GM18508 (cell line): ENCODE data around the gene C2CD3.

Experiments
- ATAC-seq: cut with Tn5 transposase; IDR thresholded peaks from one replicate; pipeline ENCODE4 v1.9.1; 2021; ENCODE audit warnings: moderate number of reproducible peaks; ENCODE audit not compliant: insufficient read depth, unreplicated experiment

Gene C2CD3

DNA sequence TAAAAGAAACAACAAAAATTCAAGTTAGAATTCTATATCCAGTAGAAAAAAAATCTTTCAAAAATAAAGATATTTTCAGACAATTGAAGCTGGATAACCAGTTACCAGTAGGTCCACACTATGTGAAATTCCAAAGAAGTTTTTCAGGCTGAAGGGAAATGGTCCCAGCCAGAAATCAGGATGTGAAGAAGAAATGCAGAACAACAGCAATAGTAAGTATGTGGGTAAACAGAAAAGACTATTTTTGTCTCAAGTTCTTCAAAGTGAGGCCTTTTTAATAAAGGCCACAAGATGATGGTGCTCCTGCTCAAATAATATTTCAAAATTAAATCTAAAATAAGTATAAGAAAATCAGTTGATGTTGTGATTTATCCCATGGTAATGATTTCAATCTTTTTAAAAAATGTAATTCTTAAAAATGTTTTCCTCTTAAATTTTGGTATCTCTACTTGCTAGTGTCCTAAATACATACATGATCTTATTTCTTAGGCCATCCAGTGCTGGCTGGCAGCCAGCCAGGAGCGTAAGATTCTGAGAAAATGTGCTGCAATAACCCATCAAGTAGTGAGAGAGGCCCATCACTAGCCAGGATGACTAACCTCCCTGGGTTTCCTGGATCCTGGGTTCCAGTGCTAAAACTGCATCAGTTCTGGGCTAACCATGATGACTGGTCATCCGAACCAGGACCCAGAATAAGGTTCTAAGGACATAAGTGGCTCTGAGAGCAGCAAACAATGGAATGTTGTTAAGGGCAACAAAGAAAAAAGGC, 146.4 kb downstream of the C2CD3 start:
- no peak for ATAC-seq

GRCh38 chr11:74023276-74023675, 147.5 kb downstream of the C2CD3 start:
- no peak for ATAC-seq

- ATAC-seq: no peak
Observed at GRCh38 chr11:74022546-74022945, 148.3 kb downstream of the C2CD3 start.

DNA sequence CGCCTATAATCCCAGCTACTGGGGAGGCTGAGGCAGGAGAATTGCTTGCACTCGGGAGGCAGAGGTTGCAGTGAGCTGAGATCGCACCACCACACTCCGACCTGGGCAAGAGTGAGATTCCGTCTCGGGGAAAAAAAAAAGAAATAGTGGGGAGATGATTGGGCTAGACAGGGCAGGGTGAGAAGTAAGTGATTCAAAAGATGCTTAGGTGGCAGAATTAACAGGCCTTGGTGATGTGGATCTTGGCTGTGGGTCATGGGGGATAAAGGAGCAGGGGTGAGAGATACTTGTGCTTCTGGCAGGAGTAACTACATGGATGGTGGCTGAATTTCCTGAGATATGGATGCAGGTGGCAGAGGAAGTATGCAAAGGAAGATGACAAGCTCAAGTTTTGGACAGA, 148.8 kb downstream of the C2CD3 start:
- no peak for ATAC-seq

DNA sequence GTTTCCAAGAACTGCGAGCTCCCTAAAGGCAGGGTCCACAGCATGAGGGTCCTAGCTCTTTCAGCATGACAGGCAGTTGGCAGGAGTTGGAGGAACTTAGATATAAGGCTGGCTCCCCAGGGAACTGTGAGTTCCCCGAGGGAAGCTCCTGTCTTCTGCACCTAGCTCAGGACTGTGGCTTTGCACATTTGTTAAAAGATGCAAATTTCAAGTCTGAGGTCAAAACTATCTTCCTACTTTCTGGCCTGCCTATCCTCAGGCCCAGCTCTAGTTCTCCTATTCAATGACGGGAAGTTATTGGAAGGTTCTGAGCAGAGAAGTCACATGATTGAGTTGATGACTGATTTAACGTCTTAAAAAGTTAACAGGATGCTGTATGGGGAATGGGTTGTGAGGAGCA, 150.3 kb downstream of the C2CD3 start:
- no peak for ATAC-seq

- ATAC-seq: no peak
Observed at GRCh38 chr11:74019860-74020259, 150.9 kb downstream of the C2CD3 start.

- no peak for ATAC-seq
Observed at GRCh38 chr11:74019104-74019738, 151.6 kb downstream of the C2CD3 start.

GRCh38 chr11:74018331-74019005, 152.3 kb downstream of the C2CD3 start:
- ATAC-seq: no peak

- ATAC-seq: no peak
Observed at GRCh38 chr11:74017631-74018030, 153.2 kb downstream of the C2CD3 start.

DNA sequence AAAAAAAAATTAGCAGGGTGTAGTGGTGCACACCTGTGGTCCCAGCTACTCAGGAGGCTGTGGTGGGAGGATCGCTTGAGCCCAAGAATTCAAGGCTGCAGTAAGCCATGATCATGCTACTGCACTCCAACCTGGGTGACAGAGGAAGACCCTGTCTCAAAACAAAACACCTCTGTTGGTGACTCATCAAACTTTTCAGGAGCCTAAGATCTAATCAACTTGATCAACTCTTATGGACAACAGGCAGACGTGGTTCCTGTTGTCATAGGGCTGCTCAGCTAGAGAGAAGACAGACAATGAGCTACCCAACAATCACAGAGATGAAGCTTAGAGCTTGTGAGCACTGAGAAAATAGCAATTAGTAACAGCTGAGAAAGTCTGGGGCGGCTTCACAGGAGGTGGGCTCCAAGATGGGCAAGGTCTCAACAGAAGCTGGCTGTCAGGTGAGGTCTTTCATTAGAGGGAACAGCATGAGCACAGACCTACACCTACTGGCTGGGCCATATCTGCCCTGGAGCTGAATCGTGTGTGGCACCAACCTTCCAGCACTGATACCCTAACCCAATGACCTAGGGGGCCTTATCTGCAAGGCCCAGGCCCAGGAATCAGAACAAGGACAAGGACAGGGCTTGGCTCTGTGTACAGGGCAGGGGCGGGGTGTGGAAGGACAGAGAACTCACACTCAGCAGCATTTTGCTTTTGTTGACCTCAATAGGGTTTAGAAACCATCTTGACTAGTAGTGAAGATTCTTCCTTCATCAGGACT, 154.7 kb downstream of the C2CD3 start:
- ATAC-seq: no peak

DNA sequence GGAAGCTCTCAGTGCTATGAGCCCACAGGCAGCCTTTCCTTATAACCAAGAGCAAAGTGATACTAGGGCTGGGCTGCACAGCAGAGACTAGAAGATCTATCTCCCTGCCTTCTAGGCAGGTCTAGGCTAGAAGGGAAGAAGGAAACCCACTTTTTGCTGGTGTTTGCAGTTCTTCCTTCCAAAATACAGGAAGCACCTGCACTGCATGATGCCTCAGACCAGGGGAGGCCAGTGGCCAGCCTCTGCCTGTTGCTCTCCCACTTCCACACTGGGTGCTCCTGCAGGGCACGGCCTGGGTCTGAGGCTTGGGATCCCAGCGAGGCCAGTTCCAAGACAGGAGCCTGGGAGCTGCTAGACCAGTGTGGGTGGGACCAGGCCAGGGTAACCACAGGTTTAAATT, 155.9 kb downstream of the C2CD3 start:
- no peak for ATAC-seq

GRCh38 chr11:74013141-74013540, 157.7 kb downstream of the C2CD3 start:
- no peak for ATAC-seq

DNA sequence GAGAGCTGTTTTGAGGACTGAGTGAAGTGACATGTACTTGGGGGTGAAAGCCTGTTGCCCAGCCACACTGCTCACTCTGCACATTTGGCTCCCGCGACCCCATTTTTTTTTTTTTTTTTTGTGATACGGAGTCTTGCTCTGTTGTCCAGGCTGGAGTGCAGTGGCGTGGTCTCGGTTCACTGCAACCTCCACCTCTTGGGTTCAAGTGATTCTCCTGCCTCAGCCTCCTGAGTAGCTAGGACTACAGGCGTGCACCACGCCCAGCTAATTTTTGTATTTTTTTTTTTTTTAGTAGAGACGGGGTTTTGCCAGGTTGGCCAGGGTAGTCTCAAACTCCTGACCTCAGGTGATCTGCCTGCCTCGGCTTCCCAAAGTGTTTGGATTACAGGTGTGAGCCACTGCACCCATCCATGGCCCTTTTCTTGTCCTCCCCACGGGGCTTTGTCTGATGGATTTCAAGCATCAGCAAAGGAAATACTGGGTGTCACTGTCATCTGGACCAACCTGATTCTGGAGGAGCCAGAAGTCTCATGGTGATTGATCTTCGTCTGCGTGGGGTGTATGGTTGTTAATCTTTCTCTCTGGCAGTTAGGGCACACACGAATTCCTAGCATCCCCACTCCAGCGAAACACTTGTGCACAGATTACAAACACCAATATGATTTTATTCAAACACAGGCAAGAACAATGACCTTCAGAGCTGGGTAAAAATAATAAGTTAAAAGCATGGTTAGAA, 158.6 kb downstream of the C2CD3 start:
- ATAC-seq: no peak

DNA sequence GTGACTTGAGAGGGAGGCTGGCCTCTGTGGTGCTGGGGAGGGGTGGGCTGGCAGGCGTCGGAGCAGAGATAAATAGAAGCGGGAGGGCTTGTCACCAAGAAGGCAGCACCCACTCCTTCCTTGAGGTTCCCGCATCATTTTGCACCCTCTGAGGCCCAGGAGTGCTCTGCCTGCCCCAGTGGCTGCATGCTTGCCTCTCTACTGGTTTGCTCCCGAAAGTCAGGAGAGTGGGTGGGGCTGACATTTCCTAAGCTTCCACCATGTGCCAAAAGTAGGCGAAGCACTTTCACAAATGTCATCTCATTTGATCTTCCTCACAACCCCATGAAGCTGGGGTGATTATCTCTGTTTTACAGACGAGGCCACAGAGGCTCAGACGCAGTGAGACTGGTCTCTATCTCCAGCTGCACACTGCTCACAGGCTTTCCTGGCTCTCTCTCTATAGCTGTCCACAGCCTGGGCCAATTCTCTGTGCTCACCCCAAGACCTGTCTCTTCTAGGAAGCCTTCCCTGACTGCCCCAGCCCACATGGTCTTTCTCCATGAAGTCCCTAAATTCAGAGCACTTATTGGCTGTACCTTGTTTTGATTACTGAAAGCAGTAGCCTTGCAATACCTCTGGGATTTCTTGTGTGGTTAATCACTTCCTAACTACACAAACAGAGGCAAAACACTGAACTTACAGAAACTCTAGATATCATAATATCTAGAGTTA, 159.3 kb downstream of the C2CD3 start:
- peak; percentile 58 for ATAC-seq

DNA sequence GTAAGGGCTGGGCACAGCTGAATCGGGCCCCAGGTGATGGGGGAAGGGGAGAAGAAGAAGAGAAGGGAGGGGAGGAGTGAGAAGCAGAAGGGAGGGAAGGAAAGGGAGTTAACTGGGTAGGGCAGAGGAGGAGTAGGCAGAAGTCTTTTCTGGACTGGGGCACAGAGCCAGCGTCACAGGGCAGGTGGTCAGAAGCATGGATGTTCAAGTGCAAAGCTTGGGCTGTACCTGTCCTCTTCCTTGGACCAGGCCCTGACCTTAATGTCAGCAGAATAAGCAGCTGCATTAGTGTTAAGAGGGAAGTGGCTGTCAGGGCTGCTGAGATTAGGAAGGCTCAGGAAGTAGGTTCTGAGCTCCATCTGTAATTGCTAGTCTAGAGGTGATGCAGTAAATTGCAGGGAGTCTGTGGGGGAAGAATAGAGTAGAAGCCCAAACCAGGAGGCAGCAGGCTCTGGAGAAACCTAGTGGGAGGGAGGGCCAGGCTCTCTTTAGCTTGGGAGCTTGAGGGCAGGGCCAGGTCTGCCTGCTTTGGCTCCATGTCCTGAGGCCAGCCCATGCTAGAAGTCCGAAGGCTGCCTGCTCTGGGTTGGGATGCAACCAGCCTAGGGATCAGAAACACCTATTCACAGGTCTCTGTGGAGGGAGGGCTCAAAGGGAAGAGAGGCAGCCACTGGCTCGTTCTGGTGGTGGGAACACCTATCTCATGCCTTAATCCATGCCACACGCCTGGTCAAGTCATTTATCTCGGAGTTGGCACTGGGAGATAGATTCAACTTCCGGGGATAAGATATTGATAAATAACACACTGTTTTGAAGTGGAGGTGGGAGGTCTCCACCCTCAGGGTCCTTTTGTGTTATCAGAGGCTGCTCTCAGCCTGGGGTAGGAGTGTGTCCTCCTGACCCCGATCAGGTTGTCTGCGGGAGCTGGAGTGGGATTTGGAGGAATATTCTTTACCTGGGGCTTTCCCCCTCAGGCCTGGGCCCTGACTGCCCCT, 160.2 kb downstream of the C2CD3 start:
- no peak for ATAC-seq

DNA sequence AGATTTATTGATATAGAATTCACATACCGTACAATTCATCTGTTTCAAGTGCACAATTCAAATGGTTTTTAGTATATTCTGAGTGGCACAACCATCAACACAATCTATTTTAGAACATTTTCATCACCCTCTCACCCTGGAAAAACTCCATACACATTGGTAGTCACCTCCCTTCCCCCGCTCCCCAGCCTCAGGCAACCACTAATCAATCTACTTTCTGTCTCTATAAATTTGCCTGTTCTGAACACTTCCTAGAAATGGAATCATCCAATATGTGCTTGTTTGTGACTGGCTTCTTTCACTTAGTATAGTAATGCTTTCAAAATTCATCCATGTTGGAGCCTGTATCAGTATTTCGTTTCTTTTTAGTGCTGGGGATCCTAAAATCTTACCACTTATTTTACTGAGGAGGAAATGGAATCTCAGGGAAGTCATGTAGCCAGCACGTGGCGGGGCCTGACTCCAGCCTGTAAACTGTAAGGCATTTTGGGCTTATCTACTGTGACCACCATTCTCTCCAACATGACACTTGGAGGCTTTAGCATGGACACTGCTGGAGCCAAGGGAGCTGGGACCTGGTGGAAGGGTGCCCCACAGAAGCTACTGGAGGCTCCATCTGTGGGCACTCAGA, 161.0 kb downstream of the C2CD3 start:
- no peak for ATAC-seq

DNA sequence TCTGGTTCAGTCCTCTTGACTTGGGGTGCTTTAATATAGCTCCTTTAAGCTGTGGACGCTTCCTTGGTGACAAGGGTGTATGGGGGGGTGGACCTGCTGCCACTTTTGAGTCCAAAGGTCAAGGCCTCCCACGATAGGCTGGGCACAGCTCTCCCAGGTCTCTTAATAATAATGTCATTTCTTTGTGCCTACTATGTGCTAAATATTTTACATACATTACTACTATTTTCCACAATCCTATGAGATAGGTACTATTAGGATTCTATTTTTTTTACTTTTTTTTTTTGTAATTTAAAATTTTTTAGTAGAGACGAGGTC, 161.6 kb downstream of the C2CD3 start:
- no peak for ATAC-seq
